Activated CD4-positive, alpha-beta T cell treated with anti-CD3 and anti-CD28 coated beads, Interleukin-10, Interleukin-2, amounts not matched to agents 100 ng/mL and 50 ng/mL, durations not matched to agents 16 hours and 8 hours (primary cell): ENCODE results near the gene LRRC58.
"Not testable (repeated sequence)": the region's sequence is repeated elsewhere in the genome, so short reads cannot be mapped to it uniquely, and the experiment has no call there.

Experiments
- DNase-seq: peaks from one replicate; pipeline ENCODE4 v3.0.0-alpha.2; 2020

LRRC58 gene

DNA sequence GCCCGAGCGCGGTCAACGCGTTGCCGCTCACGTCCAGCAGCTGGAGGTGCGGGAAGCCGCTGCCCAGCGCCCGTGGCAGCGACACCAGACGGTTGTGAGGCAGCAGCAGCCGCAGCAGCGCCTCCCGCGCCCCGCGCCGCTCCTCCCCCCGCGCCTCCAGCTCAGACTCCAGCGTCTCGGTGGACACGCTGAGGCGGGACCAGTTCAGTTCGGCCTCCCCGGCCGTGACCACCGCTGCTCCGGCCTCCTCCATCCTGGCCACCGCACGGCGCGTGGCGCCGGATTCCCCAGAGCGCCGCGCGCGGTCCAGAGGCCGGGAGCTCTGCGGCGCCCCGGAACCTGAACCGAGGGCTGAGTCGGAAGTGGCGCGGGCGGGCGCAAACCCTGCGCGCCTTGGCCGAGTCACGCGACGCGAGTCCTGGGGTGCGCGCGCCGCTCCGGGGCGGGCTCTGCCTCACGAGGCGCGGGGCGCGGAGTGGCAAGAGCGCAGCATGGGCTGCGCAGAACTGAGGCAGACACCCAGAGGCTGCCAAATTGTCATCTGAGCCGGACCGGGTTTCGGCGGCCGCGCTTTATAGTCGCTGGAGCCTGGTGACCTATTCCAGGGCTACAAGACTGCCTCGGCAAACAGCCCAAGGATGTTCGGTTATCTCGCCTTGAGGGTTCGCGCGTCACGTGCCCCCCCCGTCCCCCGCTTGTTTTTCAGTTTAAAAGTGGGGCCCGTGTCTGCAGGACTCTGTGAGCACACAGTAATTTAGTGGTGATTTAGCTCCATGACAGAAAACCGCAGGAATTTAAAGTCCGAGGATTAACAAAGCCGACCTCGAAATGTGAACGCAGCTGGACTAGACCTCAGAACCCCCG is at the start of gene LRRC58:
Gene LRRC58, minus strand, starts transcription at position 364 of the 864 bp plus-strand sequence. Its CDS starts 111 bp downstream, at position 253.
- peak; percentile 93 for DNase-seq

DNA sequence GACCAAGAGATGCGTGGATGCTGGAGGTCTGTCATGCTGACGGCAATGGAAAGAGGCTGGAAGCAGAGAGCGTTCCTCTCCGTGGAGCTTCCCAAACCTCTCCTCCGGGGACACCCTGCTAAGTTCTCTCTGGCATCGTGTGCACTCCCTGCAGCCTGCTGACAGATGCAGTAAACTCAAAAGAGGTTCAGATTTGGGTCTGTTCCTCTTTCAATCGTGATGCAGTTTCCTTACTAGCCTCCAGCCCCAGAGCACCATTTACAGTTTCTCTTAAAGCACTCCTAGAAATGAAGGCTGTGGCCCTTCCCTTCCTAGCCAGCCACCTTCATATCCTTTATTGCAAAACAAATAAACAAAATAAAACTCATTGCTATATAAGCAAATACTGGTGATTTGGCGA is 47.3 kb upstream of the LRRC58 start:
- DNase-seq = no peak

DNA sequence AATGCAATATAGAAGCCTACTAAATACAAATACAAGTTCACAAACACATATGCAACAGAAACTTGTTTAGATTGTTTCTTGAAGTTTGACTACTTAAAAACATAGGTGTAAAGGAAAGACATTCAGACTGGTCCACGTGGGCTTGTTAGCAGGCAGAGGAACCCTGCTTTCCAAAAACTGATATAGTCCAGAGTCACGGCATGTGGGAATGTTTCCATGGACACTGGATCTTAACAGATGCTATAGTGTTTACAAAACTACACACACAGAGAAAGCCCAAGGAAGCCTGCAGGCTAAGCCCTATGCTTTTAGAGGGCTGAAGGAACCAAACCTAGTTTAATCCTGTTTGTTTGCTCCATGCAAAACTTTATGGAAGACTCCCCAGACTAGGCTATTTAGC is 45.2 kb upstream of the LRRC58 start:
- DNase-seq = no peak

DNA sequence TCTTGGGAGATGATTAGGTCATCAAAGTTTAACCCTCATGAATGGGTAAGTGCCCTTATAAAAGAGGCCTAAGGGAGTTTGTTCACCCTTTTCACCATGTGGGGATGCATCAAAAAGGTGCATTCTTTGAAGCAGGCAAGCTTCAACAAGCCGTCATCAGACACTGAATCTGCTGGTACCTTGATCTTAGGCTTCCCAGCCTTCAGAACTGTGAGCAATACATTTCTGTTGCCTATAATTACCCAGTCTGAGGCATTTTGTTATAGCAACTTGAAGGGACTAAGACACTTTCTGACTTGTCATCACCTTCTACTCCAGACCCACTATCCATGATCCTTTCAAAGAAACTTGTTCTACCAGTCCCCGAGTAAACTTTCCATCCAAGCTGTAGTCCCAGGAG is 44.6 kb upstream of the LRRC58 start:
- DNase-seq = no peak

- DNase-seq = no peak
Observed at GRCh38 chr3:120393243-120393642, 44.1 kb upstream of the LRRC58 start.

DNA sequence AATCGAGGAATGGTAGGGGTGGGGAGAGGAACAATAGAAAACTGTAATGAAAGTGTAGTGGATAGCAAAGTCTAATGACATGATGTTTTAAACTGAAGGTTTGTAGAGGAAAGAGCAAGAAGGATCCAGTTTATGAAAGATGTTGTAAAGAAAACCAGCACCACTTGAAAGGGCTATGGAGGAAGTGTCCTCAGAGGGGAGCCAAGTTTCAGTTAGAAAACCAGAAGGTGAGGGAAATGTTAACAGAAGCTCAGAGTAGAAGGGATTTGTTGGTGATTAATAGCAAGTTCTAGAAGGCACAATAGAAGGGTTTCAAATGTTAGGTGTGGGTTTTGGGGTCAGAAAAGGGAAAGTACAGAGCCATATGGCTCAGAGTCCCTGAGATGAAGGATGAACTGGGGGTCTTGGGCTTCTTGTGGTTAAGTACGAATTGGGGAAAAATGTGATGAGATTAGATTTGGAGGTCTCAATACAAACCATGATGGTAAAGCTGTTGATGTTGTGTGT is 33.8 kb upstream of the LRRC58 start:
- no peak for DNase-seq

GRCh38 chr3:120381503-120381902 is 32.3 kb upstream of the LRRC58 start:
- DNase-seq = no peak

GRCh38 chr3:120377948-120378347 is 28.8 kb upstream of the LRRC58 start:
- DNase-seq = not testable (repeated sequence)

DNA sequence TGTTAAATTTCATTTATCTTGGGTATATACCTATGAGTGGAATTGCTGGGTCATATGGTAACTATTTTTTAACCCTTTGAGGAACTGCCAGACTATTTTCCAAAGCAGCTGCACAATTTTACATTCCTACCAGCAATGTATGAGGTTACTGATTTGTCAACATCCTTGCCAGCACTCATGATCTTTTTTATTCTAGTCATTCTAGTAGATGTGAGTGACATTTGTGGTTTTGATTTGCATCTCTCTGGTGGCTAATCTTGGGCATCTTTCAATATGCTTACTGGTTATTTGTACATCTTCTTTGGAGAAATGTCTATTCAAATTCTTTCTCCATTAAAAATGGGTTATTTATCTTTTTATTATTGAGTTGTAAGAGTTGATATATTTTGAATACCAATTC is 21.3 kb upstream of the LRRC58 start:
- DNase-seq = peak; percentile 42

- no peak for DNase-seq
Observed at GRCh38 chr3:120369037-120369467, 19.9 kb upstream of the LRRC58 start.

GRCh38 chr3:120368172-120368571 is 19.0 kb upstream of the LRRC58 start:
- no peak for DNase-seq

DNA sequence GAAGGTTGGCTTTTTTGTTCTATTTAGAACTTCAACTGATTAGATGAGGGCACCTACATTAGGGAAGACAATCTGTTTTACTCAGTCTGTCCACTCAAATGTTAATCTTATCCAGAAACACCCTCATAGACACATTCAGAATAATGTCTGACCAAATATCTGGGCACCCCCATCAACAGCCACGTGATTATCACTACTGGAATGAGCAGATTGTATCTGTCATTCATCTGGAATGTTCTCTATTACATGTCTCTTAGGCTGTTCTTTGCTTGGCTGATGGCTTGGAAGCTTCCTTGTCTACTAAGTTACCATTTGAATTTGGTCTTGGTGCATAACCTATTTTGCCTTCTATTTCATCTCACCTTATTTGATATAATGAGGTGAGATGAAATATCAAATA is 15.7 kb upstream of the LRRC58 start:
- no peak for DNase-seq

DNA sequence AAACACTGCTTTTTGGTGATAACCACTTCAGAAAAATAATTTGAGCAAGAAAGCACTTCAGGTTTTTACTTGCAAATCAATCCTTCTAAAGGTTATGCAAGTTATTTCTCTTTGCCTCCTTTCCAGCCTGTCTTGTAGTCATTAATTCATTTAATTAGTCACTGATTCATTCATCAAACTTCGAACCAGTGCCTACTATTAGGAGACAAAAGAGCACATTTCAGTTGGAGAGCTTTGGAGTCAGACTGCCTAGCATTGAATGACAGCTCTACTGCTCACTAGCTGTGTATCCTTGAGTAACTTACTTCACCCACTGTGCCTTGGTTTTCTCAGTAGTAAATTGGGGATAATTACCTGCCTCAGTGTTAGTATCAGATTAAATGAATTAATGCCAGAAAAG is 14.9 kb upstream of the LRRC58 start:
- DNase-seq = no peak

- DNase-seq = no peak
Observed at GRCh38 chr3:120357807-120358206, 8.7 kb upstream of the LRRC58 start.

- DNase-seq = no peak
Observed at GRCh38 chr3:120355486-120355885, 6.3 kb upstream of the LRRC58 start.

GRCh38 chr3:120353463-120353862 is 4.3 kb upstream of the LRRC58 start:
- DNase-seq = no peak

DNA sequence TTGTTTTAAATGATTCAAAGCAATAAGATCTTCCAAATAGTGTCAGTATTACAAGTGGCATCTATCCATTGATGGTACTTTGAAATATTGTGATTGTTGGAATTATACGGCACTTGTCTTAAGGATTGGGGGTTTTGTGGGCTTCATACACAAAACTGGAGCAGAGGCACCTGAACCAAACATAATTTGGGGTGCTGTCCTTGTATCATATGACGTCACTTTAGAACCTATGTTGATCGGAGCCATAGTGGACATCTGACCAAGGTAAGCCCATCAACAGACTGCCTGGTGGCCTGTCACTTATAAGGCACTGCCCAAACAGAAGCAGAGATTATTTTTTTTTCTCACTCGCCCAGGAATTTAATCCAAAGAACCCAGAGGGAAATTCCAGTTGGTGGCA is 2.9 kb upstream of the LRRC58 start:
- no peak for DNase-seq

DNA sequence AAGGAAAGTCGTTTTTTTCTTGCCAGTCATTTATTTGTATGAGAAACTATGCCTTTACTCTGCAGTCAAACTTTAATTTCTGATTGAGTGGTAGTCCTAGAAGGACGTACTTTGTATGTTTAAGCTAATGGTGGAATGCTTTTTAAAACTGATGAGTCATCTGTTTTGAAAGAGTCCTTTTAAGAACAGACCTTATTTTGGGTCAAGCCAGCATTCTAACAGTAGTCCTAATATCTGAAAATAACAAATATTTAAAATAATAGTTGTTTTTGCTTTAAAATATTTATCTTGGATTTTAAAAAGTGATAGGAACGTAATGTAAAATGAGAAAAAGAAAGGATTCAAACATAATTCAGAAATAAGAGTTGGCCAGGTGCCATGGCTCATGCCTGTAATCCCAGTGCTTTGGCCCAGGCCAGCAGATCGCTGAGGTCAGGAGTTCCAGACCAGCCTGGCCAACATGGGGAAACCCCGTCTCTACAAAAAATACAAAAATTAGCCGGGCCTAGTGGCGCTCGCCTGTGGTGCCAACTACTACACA is 1.3 kb upstream of the LRRC58 start:
- DNase-seq = no peak

- DNase-seq = no peak
Observed at GRCh38 chr3:120349855-120350125, 636 bp upstream of the LRRC58 start.

DNA sequence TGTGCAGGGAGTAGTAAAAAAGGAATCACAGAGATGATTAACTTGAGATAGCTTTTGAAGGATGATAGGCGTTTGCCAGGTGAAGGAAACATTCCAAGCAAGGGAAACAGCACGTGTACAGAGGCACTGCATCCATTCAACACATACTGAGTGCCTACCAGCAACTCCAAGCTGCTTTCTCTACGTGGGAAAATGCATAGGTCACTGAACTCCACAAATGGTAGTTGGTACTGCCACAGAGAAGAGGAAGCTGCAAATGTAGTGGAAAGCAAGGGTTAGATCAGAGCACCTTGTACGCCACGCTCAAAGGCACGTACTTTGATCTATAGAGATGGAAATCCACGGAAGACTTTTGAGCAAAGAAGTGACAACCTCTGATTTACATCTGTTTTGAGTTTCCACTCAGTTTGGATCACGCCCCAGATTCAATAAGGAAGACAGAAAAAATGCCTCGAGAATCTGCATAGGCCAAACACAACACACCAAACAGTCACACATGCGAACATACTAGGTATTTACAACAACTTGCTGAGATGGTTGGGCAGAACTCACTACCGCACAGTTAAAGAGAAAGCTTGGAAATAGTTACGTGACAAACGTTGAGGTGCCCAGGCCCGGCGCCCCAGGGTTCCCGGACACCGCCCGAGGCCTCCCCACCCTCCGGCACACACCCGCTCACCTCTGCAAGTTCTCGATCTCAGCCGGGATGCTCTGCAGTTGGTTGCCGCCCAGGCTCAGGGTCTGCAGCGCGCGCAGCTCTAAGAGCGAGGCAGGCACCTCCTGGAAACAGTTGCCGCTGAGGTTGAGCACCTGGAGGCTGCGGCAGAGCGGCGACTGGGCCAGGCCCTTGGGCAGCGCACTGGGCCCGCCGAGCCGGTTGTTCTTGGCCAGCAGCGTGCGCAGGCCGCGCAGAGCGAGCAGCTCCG is 826 bp downstream of the LRRC58 start:
- peak; percentile 73 for DNase-seq

GRCh38 chr3:120344349-120344748 is 4.8 kb downstream of the LRRC58 start:
- DNase-seq = peak; percentile 80

GRCh38 chr3:120341658-120342346 is 7.4 kb downstream of the LRRC58 start:
- no peak for DNase-seq

GRCh38 chr3:120339362-120339761 is 9.8 kb downstream of the LRRC58 start:
- no peak for DNase-seq
